Erythroblast (primary cell): ENCODE data around the gene RAF1.

Experiments used
- GATA1 ChIP-seq: IDR thresholded peaks from 2 replicates; pipeline ENCODE4 v1.6.1; 2011; ENCODE audit warnings: low read depth, mild to moderate bottlenecking, control low read depth, low read length, moderate library complexity
- POLR2A ChIP-seq: IDR thresholded peaks from 2 replicates; pipeline ENCODE4 v1.6.1; 2011; ENCODE audit warnings: mild to moderate bottlenecking, low read length

GRCh38 chr3:12638105-12638504 lies 25.8 kb downstream of the RAF1 start:
- no peak for TF ChIP-seq POLR2A
- no peak for TF ChIP-seq GATA1
